ENCODE measurements around the gene EPHA3.

DNA sequence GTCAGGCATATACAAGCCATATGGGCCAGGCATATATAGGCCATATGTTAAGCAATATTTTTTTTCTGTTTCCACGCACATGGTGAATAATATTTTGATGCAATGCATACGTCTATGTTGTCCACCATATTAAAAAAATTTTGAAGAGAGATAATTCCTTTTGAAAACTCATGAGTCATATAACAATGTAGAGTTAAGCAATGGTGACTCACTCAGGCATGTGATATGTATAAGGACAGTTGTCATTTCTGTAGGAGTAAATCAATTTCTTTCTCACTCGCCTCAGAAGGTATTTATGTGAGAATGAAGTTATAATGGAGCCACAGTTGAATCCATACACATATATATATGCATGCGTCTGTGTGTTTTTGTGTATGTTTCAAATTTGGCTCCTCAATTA, 272.6 kb downstream of the EPHA3 start:
- TF ChIP-seq, protein P1, sequence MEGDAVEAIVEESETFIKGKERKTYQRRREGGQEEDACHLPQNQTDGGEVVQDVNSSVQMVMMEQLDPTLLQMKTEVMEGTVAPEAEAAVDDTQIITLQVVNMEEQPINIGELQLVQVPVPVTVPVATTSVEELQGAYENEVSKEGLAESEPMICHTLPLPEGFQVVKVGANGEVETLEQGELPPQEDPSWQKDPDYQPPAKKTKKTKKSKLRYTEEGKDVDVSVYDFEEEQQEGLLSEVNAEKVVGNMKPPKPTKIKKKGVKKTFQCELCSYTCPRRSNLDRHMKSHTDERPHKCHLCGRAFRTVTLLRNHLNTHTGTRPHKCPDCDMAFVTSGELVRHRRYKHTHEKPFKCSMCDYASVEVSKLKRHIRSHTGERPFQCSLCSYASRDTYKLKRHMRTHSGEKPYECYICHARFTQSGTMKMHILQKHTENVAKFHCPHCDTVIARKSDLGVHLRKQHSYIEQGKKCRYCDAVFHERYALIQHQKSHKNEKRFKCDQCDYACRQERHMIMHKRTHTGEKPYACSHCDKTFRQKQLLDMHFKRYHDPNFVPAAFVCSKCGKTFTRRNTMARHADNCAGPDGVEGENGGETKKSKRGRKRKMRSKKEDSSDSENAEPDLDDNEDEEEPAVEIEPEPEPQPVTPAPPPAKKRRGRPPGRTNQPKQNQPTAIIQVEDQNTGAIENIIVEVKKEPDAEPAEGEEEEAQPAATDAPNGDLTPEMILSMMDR (IDR thresholded peaks at IDR 0.05) = no peak
- no peak for TF ChIP-seq POLR2A (IDR thresholded peaks at IDR 0.05)
